A549 (cell line): Measurements from ENCODE around the gene CTSA. TPM values are rescaled to one million over a fixed set of nuclear protein-coding genes. Genes with fewer than 3 reads are reported as not detected.
A peak's percentile ranks its signal among the peaks of the same experiment; 100 is the strongest.
"Not testable (repeated sequence)": the region's sequence is repeated elsewhere in the genome, so short reads cannot be mapped to it uniquely, and the experiment has no call there.

Experiments
- ATAC-seq, 2 experiments: fragments of 200-7000 bp in 1 of 2; fragments of >200 bp in 1 of 2; cut with Nextera tagmentation in 1 of 2; cut with Tn5 transposase in 1 of 2; 3 replicates each; pipeline versions ENCODE4 v1.8.0 to v1.9.1; 2018 to 2020; ENCODE audit warnings: mild to moderate bottlenecking in 1 of 2, moderate library complexity in 1 of 2
- CTCF ChIA-PET: fragments of 300-600 bp; sonication (Branson Sonifier 250); formaldehyde crosslinking; extraction: SDS; loops from one replicate; lab custom pipeline; 2021; ENCODE audit warnings: antibody characterized with exemption, inconsistent platforms; lab: Yijun Ruan, JAX
- POLR2A ChIA-PET: fragments of 350-600 bp; formaldehyde crosslinking; extraction: SDS; loops from one replicate; lab custom pipeline; 2021; ENCODE audit warnings: antibody characterized with exemption, inconsistent platforms; lab: Yijun Ruan, JAX
- DNase-seq, 2 experiments: peaks; one replicate each; pipeline versions ENCODE4 v3.0.0 to v3.0.0-alpha.2; 2011 to 2016; ENCODE audit warnings: low read depth in 1 of 2, low spot score in 1 of 2
- FAIRE-seq: peaks from 2 replicates; lab custom pipeline; 2011; peaks lifted over from hg19 to GRCh38; lab: Jason Lieb, UNC
- H3K27ac ChIP-seq, 2 experiments: fragments of >200 bp; sonication (Bioruptor Twin); formaldehyde crosslinking; 3 replicates each; pipeline ENCODE4 v1.5.1; 2016 to 2017
- H3K4me1 ChIP-seq: fragments of >200 bp; sonication (Bioruptor Twin); formaldehyde crosslinking; 3 replicates; pipeline ENCODE4 v1.6.1; 2016
- H3K4me2 ChIP-seq: fragments of >200 bp; sonication (Bioruptor Twin); formaldehyde crosslinking; 3 replicates; pipeline ENCODE4 v1.6.1; 2016
- H3K4me3 ChIP-seq: fragments of >200 bp; sonication (Bioruptor Twin); formaldehyde crosslinking; 3 replicates; pipeline ENCODE4 v1.5.1; 2016
- H3K9me3 ChIP-seq: fragments of >200 bp; sonication (Bioruptor Twin); formaldehyde crosslinking; 3 replicates; pipeline ENCODE4 v1.6.1; 2016
- CBX8 ChIP-seq: fragments of 200-600 bp; sonication (generic); IDR thresholded peaks from 2 replicates; pipeline ENCODE4 v1.6.1; 2016
- CEBPB ChIP-seq, 2 experiments: fragments of >200 bp in 1 of 2; sonication (Bioruptor Twin) in 1 of 2; formaldehyde crosslinking in 1 of 2; IDR thresholded peaks; 2 replicates each; pipeline ENCODE4 v1.6.1; 2012 to 2016
- ESRRA ChIP-seq: fragments of 150-350 bp; IDR thresholded peaks from 2 replicates; pipeline ENCODE4 v1.6.1; 2014; ENCODE audit warnings: mild to moderate bottlenecking, low read length, borderline replicate concordance
- FOSB ChIP-seq: fragments of 250-450 bp; sonication (Bioruptor Pico); IDR thresholded peaks from 2 replicates; pipeline ENCODE4 v1.5.0; 2020; ENCODE audit warnings: mild to moderate bottlenecking, moderate library complexity
- FOSL2 ChIP-seq, 2 experiments: fragments of 450-650 bp in 1 of 2; fragments of >200 bp in 1 of 2; sonication (Bioruptor Twin) in 1 of 2; formaldehyde crosslinking; IDR thresholded peaks; 2 replicates each; pipeline versions ENCODE4 v1.5.0 to v1.6.1; 2016 to 2020; ENCODE audit warnings: mild to moderate bottlenecking in 1 of 2, moderate library complexity in 1 of 2
- GATA3 ChIP-seq: IDR thresholded peaks from 2 replicates; pipeline ENCODE4 v1.6.1; 2012; ENCODE audit warnings: borderline replicate concordance
- JUN ChIP-seq, 2 experiments: fragments of >200 bp; sonication (Bioruptor Twin); formaldehyde crosslinking; IDR thresholded peaks; 2 replicates in 1 of 2; 3 replicates in 1 of 2; pipeline ENCODE4 v1.6.1; 2016 to 2017
- KDM5A ChIP-seq: fragments of 200-600 bp; sonication (generic); IDR thresholded peaks from 2 replicates; pipeline ENCODE4 v1.6.1; 2016; ENCODE audit warnings: antibody characterized with exemption, mild to moderate bottlenecking
- MAFK ChIP-seq: fragments of 450-650 bp; IDR thresholded peaks from 2 replicates; pipeline ENCODE4 v1.6.1; 2014; ENCODE audit not compliant: partially characterized antibody
- MAZ ChIP-seq: fragments of 150-350 bp; IDR thresholded peaks from 2 replicates; pipeline ENCODE4 v1.6.1; 2014; ENCODE audit warnings: antibody characterized with exemption, low read depth, low read length, borderline replicate concordance
- POLR2AphosphoS2 ChIP-seq: conservative IDR thresholded peaks from 2 replicates; pipeline ENCODE4 v1.6.1; 2012; ENCODE audit warnings: low read length, improper control_type of control experiment, inconsistent platforms
- RCOR1 ChIP-seq: fragments of 150-350 bp; IDR thresholded peaks from 2 replicates; pipeline ENCODE4 v1.6.1; 2014; ENCODE audit warnings: antibody characterized with exemption, low read length, low read depth
- RFX5 ChIP-seq: fragments of 450-650 bp; IDR thresholded peaks from 2 replicates; pipeline ENCODE4 v1.7.1; 2014; ENCODE audit warnings: antibody characterized with exemption, mild to moderate bottlenecking, moderate library complexity
- TFCP2L1 ChIP-seq: fragments of 250-450 bp; sonication (Bioruptor Pico); IDR thresholded peaks from 2 replicates; pipeline ENCODE4 v1.5.0; 2021; ENCODE audit warnings: mild to moderate bottlenecking
- ZFP36 ChIP-seq: fragments of 450-650 bp; IDR thresholded peaks from 2 replicates; pipeline ENCODE4 v1.6.1; 2014; ENCODE audit warnings: borderline replicate concordance; ENCODE audit not compliant: partially characterized antibody
- ZNF302 ChIP-seq: fragments of 250-450 bp; sonication (Bioruptor Pico); IDR thresholded peaks from 2 replicates; pipeline ENCODE4 v1.9.0; 2021; ENCODE audit warnings: inconsistent platforms, mild to moderate bottlenecking, moderate library complexity
- ZSCAN20 ChIP-seq: fragments of 250-450 bp; sonication (Bioruptor Pico); IDR thresholded peaks from 2 replicates; pipeline ENCODE4 v1.8.0; 2022; ENCODE audit warnings: mild to moderate bottlenecking, moderate library complexity
- whole genome bisulfite sequencing: methylation state at CpG from one replicate; pipeline ENCODE4 v1.1.6; 2017; ENCODE audit errors: missing lambda C conversion rate; 5-methylcytosine and 5-hydroxymethylcytosine counted together
- polyA plus RNA-seq, 4 experiments: library from polyadenylated mRNA; depleted of rRNA in 3 of 4; stranded (reverse); fragments of >200 nt; fragmentation: RNase III in 1 of 4; extraction: RNeasy Plus Mini Kit Qiagen cat#74134 plus additional on column Dnase treatment in 1 of 4; gene quantifications; 2 replicates in 3 of 4; 3 replicates in 1 of 4; pipeline ENCODE4 v1.2.3, GENCODE V29; 2011 to 2017
- TF ChIP-seq, protein P1 (sequence below): fragments of 250-450 bp; sonication (Bioruptor Pico); IDR thresholded peaks from 2 replicates; pipeline ENCODE4 v1.5.0; 2020; ENCODE audit warnings: low read depth, mild to moderate bottlenecking, moderate library complexity
- TF ChIP-seq, protein P2 (sequence below): fragments of >200 bp; sonication (Bioruptor Twin); formaldehyde crosslinking; IDR thresholded peaks from 2 replicates; pipeline ENCODE4 v1.6.1; 2016
- TF ChIP-seq, protein P3 (sequence below): IDR thresholded peaks from 2 replicates; pipeline ENCODE4 v1.6.1; 2012; ENCODE audit warnings: low read depth, borderline replicate concordance
- TF ChIP-seq, protein P4 (sequence below): IDR thresholded peaks from 2 replicates; pipeline ENCODE4 v1.6.1; 2012
- TF ChIP-seq, protein P5 (sequence below): fragments of 200-600 bp; sonication (generic); IDR thresholded peaks from 2 replicates; pipeline ENCODE4 v1.6.1; 2016; ENCODE audit warnings: antibody characterized with exemption, mild to moderate bottlenecking, moderate library complexity
- TF ChIP-seq, protein P6 (sequence below): fragments of >200 bp; sonication (Bioruptor Twin); formaldehyde crosslinking; IDR thresholded peaks from 3 replicates; pipeline ENCODE4 v1.6.1; 2016

CTSA gene
- polyA plus RNA-seq, 2 of the 4 experiments (the other 2 are of a cell fraction), result 53.1 to 95.6 TPM

DNA sequence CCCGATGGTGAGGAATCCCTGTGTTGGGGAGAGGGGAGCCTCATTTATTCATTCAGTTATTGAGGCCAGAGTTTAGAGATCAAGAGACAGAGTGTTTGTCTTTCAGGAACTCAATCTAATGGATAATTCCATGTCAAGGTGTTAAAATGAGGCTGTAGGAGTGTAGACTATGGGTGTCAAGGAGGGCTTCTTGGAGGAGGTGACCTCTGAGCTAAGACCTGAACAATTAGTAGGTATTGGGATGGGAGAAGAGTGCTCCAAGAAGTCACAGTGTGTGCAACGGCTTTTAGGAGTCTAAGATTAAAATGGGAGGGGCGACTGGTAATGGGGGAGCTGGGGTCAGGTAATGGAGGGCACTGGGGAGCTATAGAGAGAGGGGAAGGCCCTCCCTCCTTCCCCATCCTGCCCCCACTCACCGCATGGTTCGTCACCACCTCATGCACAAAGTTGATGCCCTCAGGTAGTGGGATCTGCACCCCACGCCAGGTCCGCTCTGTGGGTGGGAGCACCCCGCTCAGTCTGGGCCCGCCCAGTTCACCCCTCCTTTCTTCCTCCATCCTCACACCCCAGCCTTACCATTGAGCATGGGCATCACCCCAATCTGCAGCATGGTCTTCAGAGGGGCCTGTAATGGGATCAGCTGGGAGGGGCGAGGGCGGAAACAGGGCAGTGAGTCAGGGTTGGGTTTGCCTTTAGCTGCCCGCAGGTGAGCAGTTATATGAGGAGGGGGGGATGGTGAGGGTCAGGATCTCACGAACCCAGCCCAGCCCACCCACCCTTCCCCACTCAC is 8.1 kb downstream of the CTSA start:
- DNase-seq, result no peak
- no peak for ATAC-seq
- FAIRE-seq, result no peak
- 83% methylated on average over 13 of the region's 13 CpGs for WGBS
- Histone ChIP-seq H3K9me3 (no peaks in the 10 kb centered on the region), H3K4me2 (no peak overlapping the region), H3K4me1 (no peaks in the 10 kb centered on the region), H3K4me3 (no peak overlapping the region), H3K27ac (no peak overlapping the region)
- ChIA-PET CTCF (interaction anchor here (1.1 to 2.0 kb wide), 5 partner anchors 10 to 1042 kb away, joined by 3 to 8 read pairs (median 5); no protein-coding TSS in a partner anchor), POLR2A (interaction anchor here (0.7 to 1.0 kb wide), 2 partner anchors 12 to 18 kb away, joined by 3 to 4 read pairs; partner anchors contain the start of genes PLTP and ZSWIM1)
- TF ChIP-seq KDM5A (no peak), ZNF302 (CRISPR knock-in tag) (no peak), MAFK (no peak), ZSCAN20 (CRISPR knock-in tag) (no peak), ZFP36 (peak; percentile 64)

DNA sequence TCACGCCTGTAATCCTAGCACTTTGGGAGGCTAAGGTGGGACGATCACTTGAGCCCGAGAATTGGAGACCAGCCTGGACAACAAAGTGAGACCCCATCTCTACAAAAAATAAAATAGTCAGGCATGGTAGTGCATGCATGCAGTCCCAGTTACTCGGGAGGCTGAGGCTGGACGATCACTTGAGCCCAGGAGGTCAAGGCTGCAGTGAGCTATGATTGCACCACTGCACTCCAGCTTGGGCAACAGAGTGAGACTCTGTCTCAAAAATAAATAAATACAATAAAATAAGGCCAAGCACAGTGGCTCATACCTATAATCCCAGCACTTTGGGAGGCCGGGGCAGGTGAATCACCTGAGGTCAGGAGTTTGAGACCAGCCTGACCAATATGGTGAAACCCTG is 10.2 kb downstream of the CTSA start:
- H3K4me2 ChIP-seq, H3K4me3 ChIP-seq, FAIRE-seq, DNase-seq, CTCF ChIA-PET, H3K27ac ChIP-seq, POLR2A ChIA-PET, ATAC-seq, H3K9me3 ChIP-seq: not testable (repeated sequence)
- peaks cover 14% of the 10 kb centered on the region for H3K4me1 ChIP-seq
- WGBS, result 91% methylated on average over 6 of the region's 6 CpGs

DNA sequence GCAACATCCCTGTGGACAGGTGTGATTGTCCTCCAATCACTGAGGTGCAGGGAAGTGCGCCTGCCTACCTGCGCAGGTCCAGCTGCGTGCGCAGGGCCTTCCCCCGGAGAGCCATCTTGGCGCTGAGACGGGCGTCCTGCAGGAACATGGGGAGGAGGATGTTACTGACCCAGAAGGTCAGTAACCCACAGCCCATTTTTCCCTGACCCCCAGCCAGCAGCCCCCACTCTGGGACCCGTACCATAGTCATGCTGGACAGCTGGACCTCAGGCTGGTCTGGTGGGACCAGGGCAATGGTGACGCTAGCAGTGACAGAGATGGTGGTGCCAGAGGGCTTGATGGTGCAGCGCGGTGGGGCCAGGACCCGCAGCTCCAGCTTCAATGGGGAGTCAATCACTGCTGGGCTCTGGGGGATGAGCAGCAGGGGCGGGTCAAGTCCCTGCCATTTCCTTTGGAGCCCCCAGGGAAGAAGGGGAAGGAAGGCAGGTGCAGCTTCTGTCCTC is 11.1 kb downstream of the CTSA start:
- ChIA-PET CTCF (interaction anchor here (0.6 to 1.1 kb wide), 2 partner anchors 104 to 136 kb away, joined by 3 to 4 read pairs; no protein-coding TSS in a partner anchor), POLR2A (no interaction called here)
- ATAC-seq, result no peak; a peak in 1 of 6 replicates

More for the DNA sequence above, 11.1 kb downstream of the CTSA start:
- Histone ChIP-seq H3K4me3 (no peak overlapping the region), H3K9me3 (no peaks in the 10 kb centered on the region), H3K27ac (no peak overlapping the region), H3K4me2 (no peak overlapping the region), H3K4me1 (peaks cover 15% of the 10 kb centered on the region)
- FAIRE-seq (no peak), DNase-seq (no peak)
- TF ChIP-seq CEBPB (IDR thresholded peaks at IDR 0.05) (no peak), MAZ (no peak), GATA3 (no peak), RCOR1 (no peak), JUN (IDR thresholded peaks at IDR 0.05) (no peak), ZSCAN20 (CRISPR knock-in tag) (no peak), CBX8 (no peak), FOSB (no peak), ESRRA (no peak), FOSL2 (IDR thresholded peaks at IDR 0.05) (no peak), FOSL2 (CRISPR knock-in tag; IDR thresholded peaks at IDR 0.05) (no peak), POLR2AphosphoS2 (no peak), RFX5 (no peak), TFCP2L1 (CRISPR knock-in tag) (no peak)
- TF ChIP-seq, protein P1, sequence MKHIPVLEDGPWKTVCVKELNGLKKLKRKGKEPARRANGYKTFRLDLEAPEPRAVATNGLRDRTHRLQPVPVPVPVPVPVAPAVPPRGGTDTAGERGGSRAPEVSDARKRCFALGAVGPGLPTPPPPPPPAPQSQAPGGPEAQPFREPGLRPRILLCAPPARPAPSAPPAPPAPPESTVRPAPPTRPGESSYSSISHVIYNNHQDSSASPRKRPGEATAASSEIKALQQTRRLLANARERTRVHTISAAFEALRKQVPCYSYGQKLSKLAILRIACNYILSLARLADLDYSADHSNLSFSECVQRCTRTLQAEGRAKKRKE, result no peak
- TF ChIP-seq, protein P2, sequence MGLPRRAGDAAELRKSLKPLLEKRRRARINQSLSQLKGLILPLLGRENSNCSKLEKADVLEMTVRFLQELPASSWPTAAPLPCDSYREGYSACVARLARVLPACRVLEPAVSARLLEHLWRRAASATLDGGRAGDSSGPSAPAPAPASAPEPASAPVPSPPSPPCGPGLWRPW, result no peak
- TF ChIP-seq, protein P3, sequence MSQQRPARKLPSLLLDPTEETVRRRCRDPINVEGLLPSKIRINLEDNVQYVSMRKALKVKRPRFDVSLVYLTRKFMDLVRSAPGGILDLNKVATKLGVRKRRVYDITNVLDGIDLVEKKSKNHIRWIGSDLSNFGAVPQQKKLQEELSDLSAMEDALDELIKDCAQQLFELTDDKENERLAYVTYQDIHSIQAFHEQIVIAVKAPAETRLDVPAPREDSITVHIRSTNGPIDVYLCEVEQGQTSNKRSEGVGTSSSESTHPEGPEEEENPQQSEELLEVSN, result no peak
- TF ChIP-seq, protein P4, sequence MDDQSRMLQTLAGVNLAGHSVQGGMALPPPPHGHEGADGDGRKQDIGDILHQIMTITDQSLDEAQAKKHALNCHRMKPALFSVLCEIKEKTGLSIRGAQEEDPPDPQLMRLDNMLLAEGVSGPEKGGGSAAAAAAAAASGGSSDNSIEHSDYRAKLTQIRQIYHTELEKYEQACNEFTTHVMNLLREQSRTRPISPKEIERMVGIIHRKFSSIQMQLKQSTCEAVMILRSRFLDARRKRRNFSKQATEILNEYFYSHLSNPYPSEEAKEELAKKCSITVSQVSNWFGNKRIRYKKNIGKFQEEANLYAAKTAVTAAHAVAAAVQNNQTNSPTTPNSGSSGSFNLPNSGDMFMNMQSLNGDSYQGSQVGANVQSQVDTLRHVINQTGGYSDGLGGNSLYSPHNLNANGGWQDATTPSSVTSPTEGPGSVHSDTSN, result no peak
- TF ChIP-seq, protein P5, sequence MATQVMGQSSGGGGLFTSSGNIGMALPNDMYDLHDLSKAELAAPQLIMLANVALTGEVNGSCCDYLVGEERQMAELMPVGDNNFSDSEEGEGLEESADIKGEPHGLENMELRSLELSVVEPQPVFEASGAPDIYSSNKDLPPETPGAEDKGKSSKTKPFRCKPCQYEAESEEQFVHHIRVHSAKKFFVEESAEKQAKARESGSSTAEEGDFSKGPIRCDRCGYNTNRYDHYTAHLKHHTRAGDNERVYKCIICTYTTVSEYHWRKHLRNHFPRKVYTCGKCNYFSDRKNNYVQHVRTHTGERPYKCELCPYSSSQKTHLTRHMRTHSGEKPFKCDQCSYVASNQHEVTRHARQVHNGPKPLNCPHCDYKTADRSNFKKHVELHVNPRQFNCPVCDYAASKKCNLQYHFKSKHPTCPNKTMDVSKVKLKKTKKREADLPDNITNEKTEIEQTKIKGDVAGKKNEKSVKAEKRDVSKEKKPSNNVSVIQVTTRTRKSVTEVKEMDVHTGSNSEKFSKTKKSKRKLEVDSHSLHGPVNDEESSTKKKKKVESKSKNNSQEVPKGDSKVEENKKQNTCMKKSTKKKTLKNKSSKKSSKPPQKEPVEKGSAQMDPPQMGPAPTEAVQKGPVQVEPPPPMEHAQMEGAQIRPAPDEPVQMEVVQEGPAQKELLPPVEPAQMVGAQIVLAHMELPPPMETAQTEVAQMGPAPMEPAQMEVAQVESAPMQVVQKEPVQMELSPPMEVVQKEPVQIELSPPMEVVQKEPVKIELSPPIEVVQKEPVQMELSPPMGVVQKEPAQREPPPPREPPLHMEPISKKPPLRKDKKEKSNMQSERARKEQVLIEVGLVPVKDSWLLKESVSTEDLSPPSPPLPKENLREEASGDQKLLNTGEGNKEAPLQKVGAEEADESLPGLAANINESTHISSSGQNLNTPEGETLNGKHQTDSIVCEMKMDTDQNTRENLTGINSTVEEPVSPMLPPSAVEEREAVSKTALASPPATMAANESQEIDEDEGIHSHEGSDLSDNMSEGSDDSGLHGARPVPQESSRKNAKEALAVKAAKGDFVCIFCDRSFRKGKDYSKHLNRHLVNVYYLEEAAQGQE, result no peak
- TF ChIP-seq, protein P6, sequence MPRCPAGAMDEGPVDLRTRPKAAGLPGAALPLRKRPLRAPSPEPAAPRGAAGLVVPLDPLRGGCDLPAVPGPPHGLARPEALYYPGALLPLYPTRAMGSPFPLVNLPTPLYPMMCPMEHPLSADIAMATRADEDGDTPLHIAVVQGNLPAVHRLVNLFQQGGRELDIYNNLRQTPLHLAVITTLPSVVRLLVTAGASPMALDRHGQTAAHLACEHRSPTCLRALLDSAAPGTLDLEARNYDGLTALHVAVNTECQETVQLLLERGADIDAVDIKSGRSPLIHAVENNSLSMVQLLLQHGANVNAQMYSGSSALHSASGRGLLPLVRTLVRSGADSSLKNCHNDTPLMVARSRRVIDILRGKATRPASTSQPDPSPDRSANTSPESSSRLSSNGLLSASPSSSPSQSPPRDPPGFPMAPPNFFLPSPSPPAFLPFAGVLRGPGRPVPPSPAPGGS, result no peak
- WGBS, result 85% methylated on average over 14 of the region's 14 CpGs
